Panc1 (cell line): ENCODE data around the gene TSPYL1. TPM values are rescaled to one million over a fixed set of nuclear protein-coding genes. Genes with fewer than 3 reads are reported as not detected.

ENCODE experiments used
- ATAC-seq: fragments of 200-7000 bp; cut with Tn5 transposase; 2 replicates; pipeline ENCODE4 v1.9.1; 2020; ENCODE audit warnings: mild to moderate bottlenecking, moderate library complexity
- BruUV-seq: library from RNA; stranded (reverse); fragments of 400-500 nt; replicated peaks from 2 replicates; lab custom pipeline; 2021; lab: Mats Ljungman, UMichigan
- CTCF ChIA-PET: fragments of 300-600 bp; sonication (Branson Sonifier 250); formaldehyde crosslinking; loops from one replicate; lab custom pipeline; 2022; ENCODE audit warnings: antibody characterized with exemption; lab: Charles Lee
- POLR2A ChIA-PET: fragments of 300-600 bp; sonication (Branson Sonifier 250); formaldehyde crosslinking; loops from one replicate; lab custom pipeline; 2022; ENCODE audit warnings: antibody characterized with exemption; lab: Charles Lee
- DNase-seq: peaks from one replicate; pipeline ENCODE4 v3.0.0-alpha.2; 2010; ENCODE audit warnings: low read depth, low spot score
- H3K27ac ChIP-seq: 2 replicates; pipeline ENCODE4 v1.5.1; 2011; ENCODE audit warnings: mild to moderate bottlenecking, low read length, inconsistent platforms
- H3K27me3 ChIP-seq: fragments of 200-500 bp; sonication (Bioruptor generic); 2 replicates; pipeline ENCODE4 v1.6.0; 2014; ENCODE audit warnings: low read length, inconsistent platforms; ENCODE audit not compliant: control insufficient read depth, insufficient read depth
- H3K36me3 ChIP-seq: fragments of 200-500 bp; sonication (Bioruptor generic); 2 replicates; pipeline ENCODE4 v1.5.1; 2014; ENCODE audit warnings: inconsistent platforms, mild to moderate bottlenecking, low read length, moderate library complexity; ENCODE audit not compliant: control insufficient read depth, insufficient read depth
- H3K4me1 ChIP-seq: 2 replicates; pipeline ENCODE4 v1.5.1; 2011; ENCODE audit warnings: inconsistent platforms, mild to moderate bottlenecking, low read length, moderate library complexity; ENCODE audit not compliant: control insufficient read depth, insufficient read depth
- H3K4me3 ChIP-seq, 2 experiments: 2 replicates each; pipeline ENCODE4 v1.5.1; 2011 to 2012; ENCODE audit warnings: low read depth in 2 of 2, low read length in 2 of 2, mild to moderate bottlenecking in 2 of 2, inconsistent platforms in 1 of 2, moderate library complexity in 1 of 2
- H3K9me3 ChIP-seq: fragments of 200-500 bp; sonication (Bioruptor generic); 2 replicates; pipeline ENCODE4 v1.5.1; 2014; ENCODE audit warnings: low read depth, mild to moderate bottlenecking, inconsistent platforms, low read length, moderate library complexity; ENCODE audit not compliant: control insufficient read depth, insufficient read depth
- CTCF ChIP-seq: fragments of 450-650 bp; IDR thresholded peaks from 2 replicates; pipeline ENCODE4 v1.5.1; 2017; ENCODE audit warnings: mild to moderate bottlenecking
- POLR2AphosphoS5 ChIP-seq: IDR thresholded peaks from 2 replicates; pipeline ENCODE4 v1.6.1; 2012; ENCODE audit warnings: mild to moderate bottlenecking, low read depth, low read length, moderate library complexity
- REST ChIP-seq, 2 experiments: IDR thresholded peaks; 2 replicates each; pipeline ENCODE4 v1.6.1; 2011 to 2012; ENCODE audit warnings: low read depth in 2 of 2, control low read depth in 1 of 2, low read length in 1 of 2, mild to moderate bottlenecking in 1 of 2, moderate library complexity in 1 of 2; ENCODE audit not compliant: insufficient read depth in 1 of 2
- SIN3A ChIP-seq: IDR thresholded peaks from 2 replicates; pipeline ENCODE4 v1.6.1; 2012; ENCODE audit warnings: low read depth, mild to moderate bottlenecking, low read length, moderate library complexity, borderline replicate concordance; ENCODE audit not compliant: insufficient read depth
- TCF7L2 ChIP-seq: IDR thresholded peaks from 2 replicates; pipeline ENCODE4 v1.6.1; 2011; ENCODE audit warnings: mild to moderate bottlenecking, low read depth, low read length, inconsistent platforms
- in situ Hi-C: cut with HindIII; loops from 2 replicates; pipeline ENCODE4 v1.10.0; 2016; ENCODE audit warnings: low sequenced_read_pairs, low pct_unique_long_range_greater_than_20kb
- intact Hi-C: fragments of 100-400 bp; cut with micrococcal nuclease; formaldehyde crosslinking; loops from one replicate; pipeline ENCODE4 v1.10.0; 2022; ENCODE audit not compliant: unreplicated experiment
- total RNA-seq: library from RNA; stranded (reverse); gene quantifications from one replicate; pipeline ENCODE4 v1.2.1, GENCODE V29; 2021; ENCODE audit not compliant: unreplicated experiment

TSPYL1 gene
- total RNA-seq, 1 experiment from 2014 or later: 103 TPM

- BruUV-seq: no TSS peak
- CTCF ChIA-PET: no interaction called here
Measured at GRCh38 chr6:116298973-116299372, 19.2 kb upstream of the TSPYL1 start.

GRCh38 chr6:116298273-116298672 is 18.5 kb upstream of the TSPYL1 start:
- DNase-seq (no peak), ATAC-seq (no peak)
- H3K4me1 ChIP-seq: no peaks in the 10 kb centered on the region
- H3K4me3 ChIP-seq: no peak overlapping the region
- ChIA-PET POLR2A (no interaction called here), CTCF (no interaction called here)
- in situ Hi-C loops (no loop called here), intact Hi-C loops (no loop called here)
- no peak for TF ChIP-seq CTCF
- no peak for TF ChIP-seq SIN3A
- TF ChIP-seq TCF7L2: no peak
- TF ChIP-seq POLR2AphosphoS5: no peak
- TF ChIP-seq REST (IDR thresholded peaks at IDR 0.05; ENCODE audit: insufficient read depth in 1 of 2, low read depth in 2 of 2, low read length in 1 of 2): no peak
- BruUV-seq: no TSS peak
- no peak overlapping the region for H3K27ac ChIP-seq
- H3K9me3 ChIP-seq: peaks cover 4% of the 10 kb centered on the region; the same call in 1 of the 2 replicates
- H3K36me3 ChIP-seq: no peaks in the 10 kb centered on the region
- H3K27me3 ChIP-seq: peaks cover 9% of the 10 kb centered on the region

More at GRCh38 chr6:116298973-116299372, 19.2 kb upstream of the TSPYL1 start:
- peaks cover 9% of the 10 kb centered on the region for H3K27me3 ChIP-seq
- ATAC-seq (no peak), DNase-seq (no peak)
- no peaks in the 10 kb centered on the region for H3K4me1 ChIP-seq
- H3K4me3 ChIP-seq: no peak overlapping the region
- no peak overlapping the region for H3K27ac ChIP-seq
- intact Hi-C loops (no loop called here), in situ Hi-C loops (no loop called here)
- H3K36me3 ChIP-seq: no peaks in the 10 kb centered on the region
- POLR2A ChIA-PET: no interaction called here
- TF ChIP-seq REST (IDR thresholded peaks at IDR 0.05; ENCODE audit: insufficient read depth in 1 of 2, low read depth in 2 of 2, low read length in 1 of 2): no peak
- TF ChIP-seq CTCF: no peak
- TF ChIP-seq SIN3A: no peak
- no peak for TF ChIP-seq POLR2AphosphoS5
- TF ChIP-seq TCF7L2: no peak
- peaks cover 4% of the 10 kb centered on the region; the same call in 1 of the 2 replicates for H3K9me3 ChIP-seq
